ENCODE results near the gene S1PR3.

Gene S1PR3

DNA sequence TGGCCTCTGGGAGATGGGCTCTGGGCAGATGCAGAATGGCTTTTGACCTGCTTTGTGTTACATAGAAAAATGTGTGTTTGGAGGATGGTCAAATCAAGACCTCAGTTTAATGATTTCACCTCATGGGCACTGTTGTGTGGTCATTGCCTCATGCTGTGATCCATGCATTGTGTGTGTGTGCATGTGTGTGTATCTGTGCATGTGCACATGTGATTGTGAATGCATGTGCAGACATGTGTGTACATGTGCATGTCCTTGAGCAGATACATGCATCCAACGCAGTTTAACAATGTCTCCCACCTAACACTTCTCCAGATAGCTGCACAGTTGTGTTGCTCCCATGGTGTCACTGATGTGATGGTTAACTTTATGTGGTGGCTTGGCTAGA, 40.1 kb upstream of the S1PR3 start:
- Histone ChIP-seq H2BK12ac (ENCODE audit: low read length) (no peak overlapping the region), H2BK120ac (ENCODE audit: insufficient read depth, low read length, poor library complexity) (no peak overlapping the region), H3K79me2 (ENCODE audit: control insufficient read depth, insufficient read depth, low read length, poor library complexity) (no peaks in the 10 kb centered on the region), H3K14ac (ENCODE audit: low read length) (no peak overlapping the region), H3K4ac (ENCODE audit: low read depth, low read length) (no peak overlapping the region), H4K8ac (ENCODE audit: low read depth, low read length) (no peak overlapping the region), H4K91ac (ENCODE audit: low read depth, low read length) (no peak overlapping the region), H2AK5ac (ENCODE audit: low read length) (no peak overlapping the region), H3K27ac (ENCODE audit: low read depth, low read length) (no peak overlapping the region), H3K4me2 (ENCODE audit: low read length) (no peak overlapping the region), H3K4me3 (ENCODE audit: low read depth, low read length) (no peak overlapping the region), H4K12ac (ENCODE audit: low read depth, low read length) (no peak overlapping the region), H2AFZ (ENCODE audit: insufficient read depth, low read length, poor library complexity) (no peak overlapping the region), H3K79me1 (ENCODE audit: low read length) (no peaks in the 10 kb centered on the region), H3K23ac (ENCODE audit: low read length) (no peak overlapping the region), H3K36me3 (ENCODE audit: control insufficient read depth in 1 of 2, insufficient read depth in 2 of 2, low read length in 2 of 2) (no peaks in the 10 kb centered on the region), H3K27me3 (ENCODE audit: insufficient read depth, low read length) (no peaks in the 10 kb centered on the region), H3K9me3 (ENCODE audit: insufficient read depth, low read depth, low read length) (peaks cover 7% of the 10 kb centered on the region), H3K9ac (ENCODE audit: low read length) (peak overlapping the region; percentile 13), H3K18ac (ENCODE audit: low read length) (no peak overlapping the region), H2BK5ac (ENCODE audit: low read depth, low read length, poor library complexity) (no peak overlapping the region), H3K4me1 (ENCODE audit: control insufficient read depth in 1 of 2, insufficient read depth in 2 of 2, low read length in 2 of 2) (peaks cover 4 to 11% of the 10 kb centered on the region in 2 experiments)
- WGBS (ENCODE audit: extremely low coverage, insufficient coverage, insufficient read length) = no CpG with 5 or more reads among the region's 1 CpG
- DNase-seq = no peak

DNA sequence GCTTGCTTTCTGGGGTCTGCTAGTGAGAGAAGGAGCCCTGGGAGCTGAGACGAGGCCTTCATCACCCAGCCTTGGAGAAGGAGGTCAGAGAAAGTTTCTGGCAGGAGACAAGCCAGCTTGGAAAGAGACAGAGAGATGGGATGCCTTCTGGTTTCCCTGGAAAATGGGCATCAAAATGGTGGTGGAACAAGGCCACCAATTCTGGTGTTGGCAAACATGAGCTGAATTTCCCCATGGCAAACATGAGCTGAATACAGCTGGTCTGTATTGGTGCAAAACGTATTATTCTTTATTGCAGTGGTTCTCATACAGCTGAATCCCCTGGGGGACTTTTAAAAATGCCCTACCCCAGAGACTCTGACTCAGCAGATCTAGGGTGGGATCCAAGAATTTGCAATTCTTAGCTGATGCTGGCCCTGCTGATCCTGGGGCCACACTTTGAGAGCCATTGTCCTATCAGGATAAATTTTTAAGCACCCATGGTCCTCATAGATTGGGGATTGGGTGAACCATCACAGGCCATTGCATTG, 39.1 kb upstream of the S1PR3 start:
- Histone ChIP-seq H4K8ac (ENCODE audit: low read depth, low read length) (no peak overlapping the region), H3K27me3 (ENCODE audit: insufficient read depth, low read length) (no peaks in the 10 kb centered on the region), H4K91ac (ENCODE audit: low read depth, low read length) (no peak overlapping the region), H2AK5ac (ENCODE audit: low read length) (no peak overlapping the region), H2BK120ac (ENCODE audit: insufficient read depth, low read length, poor library complexity) (no peak overlapping the region), H3K79me2 (ENCODE audit: control insufficient read depth, insufficient read depth, low read length, poor library complexity) (no peaks in the 10 kb centered on the region), H3K27ac (ENCODE audit: low read depth, low read length) (no peak overlapping the region), H3K9me3 (ENCODE audit: insufficient read depth, low read depth, low read length) (peaks cover 7% of the 10 kb centered on the region), H3K14ac (ENCODE audit: low read length) (no peak overlapping the region), H3K4ac (ENCODE audit: low read depth, low read length) (no peak overlapping the region), H3K4me2 (ENCODE audit: low read length) (no peak overlapping the region), H4K12ac (ENCODE audit: low read depth, low read length) (no peak overlapping the region), H3K4me3 (ENCODE audit: low read depth, low read length) (no peak overlapping the region), H3K4me1 (ENCODE audit: control insufficient read depth in 1 of 2, insufficient read depth in 2 of 2, low read length in 2 of 2) (peaks cover 4 to 11% of the 10 kb centered on the region in 2 experiments), H3K36me3 (ENCODE audit: control insufficient read depth in 1 of 2, insufficient read depth in 2 of 2, low read length in 2 of 2) (no peaks in the 10 kb centered on the region), H3K23ac (ENCODE audit: low read length) (no peak overlapping the region), H3K9ac (ENCODE audit: low read length) (no peak overlapping the region), H3K18ac (ENCODE audit: low read length) (no peak overlapping the region), H2BK12ac (ENCODE audit: low read length) (no peak overlapping the region), H3K79me1 (ENCODE audit: low read length) (no peaks in the 10 kb centered on the region), H2AFZ (ENCODE audit: insufficient read depth, low read length, poor library complexity) (no peak overlapping the region), H2BK5ac (ENCODE audit: low read depth, low read length, poor library complexity) (no peak overlapping the region)
- WGBS (ENCODE audit: extremely low coverage, insufficient coverage, insufficient read length) = no CpG with 5 or more reads among the region's 2 CpGs
- DNase-seq = no peak

DNA sequence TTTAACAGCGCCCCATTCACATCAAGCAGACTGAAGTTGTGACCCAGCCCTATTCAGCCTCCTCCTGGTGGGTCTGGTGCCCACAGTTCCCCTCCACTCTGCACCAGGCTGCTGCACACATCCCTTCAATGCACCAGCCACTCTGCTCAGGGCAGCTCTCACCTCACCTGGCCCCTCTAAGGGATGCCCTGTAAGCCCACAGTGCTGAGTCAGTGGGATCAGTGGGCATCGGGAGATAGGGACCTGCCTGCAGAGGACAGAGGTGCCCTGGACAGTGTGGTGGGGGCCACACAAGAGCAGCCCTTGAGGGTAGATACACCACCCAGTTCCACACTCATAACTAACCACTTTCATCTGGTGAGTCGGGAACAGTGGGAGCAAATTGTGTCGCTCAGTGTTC, 38.3 kb upstream of the S1PR3 start:
- Histone ChIP-seq H3K36me3 (ENCODE audit: control insufficient read depth in 1 of 2, insufficient read depth in 2 of 2, low read length in 2 of 2) (no peaks in the 10 kb centered on the region), H2BK120ac (ENCODE audit: insufficient read depth, low read length, poor library complexity) (no peak overlapping the region), H3K9ac (ENCODE audit: low read length) (no peak overlapping the region), H3K18ac (ENCODE audit: low read length) (no peak overlapping the region), H4K12ac (ENCODE audit: low read depth, low read length) (no peak overlapping the region), H2AFZ (ENCODE audit: insufficient read depth, low read length, poor library complexity) (no peak overlapping the region), H3K9me3 (ENCODE audit: insufficient read depth, low read depth, low read length) (peaks cover 7% of the 10 kb centered on the region), H3K4me1 (ENCODE audit: control insufficient read depth in 1 of 2, insufficient read depth in 2 of 2, low read length in 2 of 2) (peaks cover 4 to 11% of the 10 kb centered on the region in 2 experiments), H3K27me3 (ENCODE audit: insufficient read depth, low read length) (no peaks in the 10 kb centered on the region), H4K8ac (ENCODE audit: low read depth, low read length) (no peak overlapping the region), H3K4ac (ENCODE audit: low read depth, low read length) (no peak overlapping the region), H2AK5ac (ENCODE audit: low read length) (no peak overlapping the region), H3K14ac (ENCODE audit: low read length) (no peak overlapping the region), H2BK5ac (ENCODE audit: low read depth, low read length, poor library complexity) (no peak overlapping the region), H3K79me2 (ENCODE audit: control insufficient read depth, insufficient read depth, low read length, poor library complexity) (no peaks in the 10 kb centered on the region), H3K4me2 (ENCODE audit: low read length) (no peak overlapping the region), H3K27ac (ENCODE audit: low read depth, low read length) (no peak overlapping the region), H4K91ac (ENCODE audit: low read depth, low read length) (no peak overlapping the region), H3K23ac (ENCODE audit: low read length) (no peak overlapping the region), H3K79me1 (ENCODE audit: low read length) (no peaks in the 10 kb centered on the region), H2BK12ac (ENCODE audit: low read length) (no peak overlapping the region), H3K4me3 (ENCODE audit: low read depth, low read length) (no peak overlapping the region)
- no CpG with 5 or more reads among the region's 4 CpGs for WGBS (ENCODE audit: extremely low coverage, insufficient coverage, insufficient read length)
- DNase-seq = no peak

DNA sequence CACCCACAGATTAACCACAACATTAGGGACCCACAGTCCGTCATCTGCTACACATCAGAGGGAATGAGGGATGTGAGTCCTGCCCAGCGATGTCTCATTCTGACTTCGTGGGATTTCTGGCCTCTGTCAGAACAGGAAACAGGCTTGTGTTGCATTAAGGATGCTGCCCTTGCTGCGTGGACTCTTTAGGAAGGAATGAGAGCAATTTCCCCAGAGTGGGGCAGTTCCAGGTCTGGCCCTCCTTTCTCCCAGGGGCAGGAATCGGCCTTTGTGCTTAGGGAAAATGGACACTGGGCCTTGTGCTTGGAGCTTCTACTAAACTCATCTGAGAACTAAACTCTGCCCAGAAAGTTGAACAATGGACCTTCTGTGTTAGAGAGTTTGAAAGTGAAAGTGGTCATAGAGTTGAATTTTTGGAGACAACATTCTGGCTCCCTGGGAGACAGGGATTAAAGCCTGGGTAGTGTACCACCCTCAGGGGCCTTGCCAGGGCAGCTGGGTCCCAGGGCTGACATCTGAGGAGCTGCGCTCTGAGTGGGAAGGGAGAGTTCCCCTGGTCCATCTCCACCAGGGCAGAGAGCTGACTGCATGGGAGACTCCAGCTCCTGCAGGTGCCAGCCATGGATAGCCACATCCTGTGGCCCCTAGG, 37.8 kb upstream of the S1PR3 start:
- Histone ChIP-seq H3K14ac (ENCODE audit: low read length) (no peak overlapping the region), H2BK12ac (ENCODE audit: low read length) (no peak overlapping the region), H3K9ac (ENCODE audit: low read length) (no peak overlapping the region), H3K79me1 (ENCODE audit: low read length) (no peaks in the 10 kb centered on the region), H3K23ac (ENCODE audit: low read length) (no peak overlapping the region), H2AFZ (ENCODE audit: insufficient read depth, low read length, poor library complexity) (no peak overlapping the region), H3K4me3 (ENCODE audit: low read depth, low read length) (no peak overlapping the region), H3K4me1 (ENCODE audit: control insufficient read depth in 1 of 2, insufficient read depth in 2 of 2, low read length in 2 of 2) (peaks cover 4 to 11% of the 10 kb centered on the region in 2 experiments), H4K12ac (ENCODE audit: low read depth, low read length) (no peak overlapping the region), H3K4ac (ENCODE audit: low read depth, low read length) (no peak overlapping the region), H3K18ac (ENCODE audit: low read length) (no peak overlapping the region), H2BK120ac (ENCODE audit: insufficient read depth, low read length, poor library complexity) (no peak overlapping the region), H3K27ac (ENCODE audit: low read depth, low read length) (no peak overlapping the region), H2BK5ac (ENCODE audit: low read depth, low read length, poor library complexity) (no peak overlapping the region), H3K4me2 (ENCODE audit: low read length) (no peak overlapping the region), H3K27me3 (ENCODE audit: insufficient read depth, low read length) (no peaks in the 10 kb centered on the region), H4K91ac (ENCODE audit: low read depth, low read length) (no peak overlapping the region), H3K79me2 (ENCODE audit: control insufficient read depth, insufficient read depth, low read length, poor library complexity) (no peaks in the 10 kb centered on the region), H4K8ac (ENCODE audit: low read depth, low read length) (no peak overlapping the region), H2AK5ac (ENCODE audit: low read length) (no peak overlapping the region), H3K36me3 (ENCODE audit: control insufficient read depth in 1 of 2, insufficient read depth in 2 of 2, low read length in 2 of 2) (no peaks in the 10 kb centered on the region), H3K9me3 (ENCODE audit: insufficient read depth, low read depth, low read length) (peaks cover 2% of the 10 kb centered on the region)
- no peak for DNase-seq
- WGBS (ENCODE audit: extremely low coverage, insufficient coverage, insufficient read length) = no CpG with 5 or more reads among the region's 6 CpGs

Data from trophoblast cell (in vitro differentiated cells and primary cell).